Measurements from ENCODE around the gene TRIM8. TPM values are rescaled to one million over a fixed set of nuclear protein-coding genes. Genes with fewer than 3 reads are reported as not detected.

Gene TRIM8
- total RNA-seq, 1 donor from 2014 or later, result 31.4 TPM

DNA sequence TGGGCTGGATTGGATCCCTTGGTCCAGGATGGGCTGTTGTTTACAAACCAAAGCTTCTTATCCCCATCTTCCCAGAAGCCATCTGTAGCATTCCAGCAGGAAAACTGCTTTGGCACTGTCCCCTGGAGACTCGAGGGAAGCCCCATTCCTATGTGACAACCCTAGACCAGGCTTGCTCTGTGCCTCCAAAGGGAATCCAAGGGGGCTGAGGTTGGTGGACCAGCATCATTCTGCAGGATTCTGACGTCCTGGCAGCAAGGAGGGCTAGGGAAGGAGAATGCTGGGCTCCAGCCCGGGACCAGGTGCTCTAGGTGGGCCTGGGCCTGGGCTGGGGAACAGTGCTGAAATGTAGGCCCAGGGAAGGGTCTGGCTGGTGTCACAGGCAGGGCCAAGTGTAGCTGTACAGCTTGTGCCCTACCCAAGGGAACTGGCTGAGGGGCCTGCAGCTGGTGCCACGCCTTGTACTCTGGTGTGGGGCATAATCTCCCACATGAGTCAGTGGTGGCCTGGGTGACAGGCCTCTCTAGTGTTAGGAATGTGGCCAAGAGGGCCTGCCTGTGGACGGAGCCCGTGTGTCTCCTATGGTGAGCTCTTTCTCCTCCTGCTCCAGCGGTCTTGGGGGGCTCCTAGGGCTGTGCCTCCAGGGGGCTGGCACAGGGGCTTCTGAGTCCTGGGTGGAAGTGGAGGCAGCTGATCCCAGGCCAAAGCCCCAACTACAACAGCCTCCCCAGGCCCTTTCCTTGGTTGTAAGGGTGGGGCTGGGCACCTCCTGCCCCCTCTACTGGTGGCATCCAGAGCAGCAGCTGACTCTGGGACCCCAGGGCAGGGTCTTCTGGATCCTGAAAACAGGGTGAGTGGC lies 25.2 kb downstream of the TRIM8 start:
- no peak overlapping the region for H3K4me3 Mint-ChIP-seq
- Histone ChIP-seq H3K27ac (no peak overlapping the region), H3K79me2 (ENCODE audit: low read depth) (no peaks in the 10 kb centered on the region), H3K9me3 (ENCODE audit: low read depth) (no peaks in the 10 kb centered on the region), H3K27me3 (no peaks in the 10 kb centered on the region), H3K4me1 (peaks cover 30% of the 10 kb centered on the region), H2AFZ (replicated peaks) (no peak overlapping the region), H3K4me3 (no peak overlapping the region), H3F3A (ENCODE audit: low read depth) (peaks cover 36% of the 10 kb centered on the region), H3K9ac (no peak overlapping the region), H3K4me2 (no peak overlapping the region), H4K20me1 (ENCODE audit: low read depth) (peaks cover 21% of the 10 kb centered on the region), H3K36me3 (no peaks in the 10 kb centered on the region)
- H3K27me3 Mint-ChIP-seq (ENCODE audit: insufficient read depth, low read depth), result peaks cover 3% of the 10 kb centered on the region
- peaks cover 61% of the 10 kb centered on the region for H3K4me1 Mint-ChIP-seq
- H3K9me3 Mint-ChIP-seq, result no peaks in the 10 kb centered on the region
- peak; percentile 48 for DNase-seq (ENCODE audit: low spot score)
- no peaks in the 10 kb centered on the region for H3K36me3 Mint-ChIP-seq
- H3K27ac Mint-ChIP-seq, result no peak overlapping the region
- TF ChIP-seq, protein P1, sequence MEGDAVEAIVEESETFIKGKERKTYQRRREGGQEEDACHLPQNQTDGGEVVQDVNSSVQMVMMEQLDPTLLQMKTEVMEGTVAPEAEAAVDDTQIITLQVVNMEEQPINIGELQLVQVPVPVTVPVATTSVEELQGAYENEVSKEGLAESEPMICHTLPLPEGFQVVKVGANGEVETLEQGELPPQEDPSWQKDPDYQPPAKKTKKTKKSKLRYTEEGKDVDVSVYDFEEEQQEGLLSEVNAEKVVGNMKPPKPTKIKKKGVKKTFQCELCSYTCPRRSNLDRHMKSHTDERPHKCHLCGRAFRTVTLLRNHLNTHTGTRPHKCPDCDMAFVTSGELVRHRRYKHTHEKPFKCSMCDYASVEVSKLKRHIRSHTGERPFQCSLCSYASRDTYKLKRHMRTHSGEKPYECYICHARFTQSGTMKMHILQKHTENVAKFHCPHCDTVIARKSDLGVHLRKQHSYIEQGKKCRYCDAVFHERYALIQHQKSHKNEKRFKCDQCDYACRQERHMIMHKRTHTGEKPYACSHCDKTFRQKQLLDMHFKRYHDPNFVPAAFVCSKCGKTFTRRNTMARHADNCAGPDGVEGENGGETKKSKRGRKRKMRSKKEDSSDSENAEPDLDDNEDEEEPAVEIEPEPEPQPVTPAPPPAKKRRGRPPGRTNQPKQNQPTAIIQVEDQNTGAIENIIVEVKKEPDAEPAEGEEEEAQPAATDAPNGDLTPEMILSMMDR (IDR thresholded peaks at IDR 0.05), result peak; percentile 60
- TF ChIP-seq EZH2phosphoT487 (IDR thresholded peaks at IDR 0.05), result no peak

DNA sequence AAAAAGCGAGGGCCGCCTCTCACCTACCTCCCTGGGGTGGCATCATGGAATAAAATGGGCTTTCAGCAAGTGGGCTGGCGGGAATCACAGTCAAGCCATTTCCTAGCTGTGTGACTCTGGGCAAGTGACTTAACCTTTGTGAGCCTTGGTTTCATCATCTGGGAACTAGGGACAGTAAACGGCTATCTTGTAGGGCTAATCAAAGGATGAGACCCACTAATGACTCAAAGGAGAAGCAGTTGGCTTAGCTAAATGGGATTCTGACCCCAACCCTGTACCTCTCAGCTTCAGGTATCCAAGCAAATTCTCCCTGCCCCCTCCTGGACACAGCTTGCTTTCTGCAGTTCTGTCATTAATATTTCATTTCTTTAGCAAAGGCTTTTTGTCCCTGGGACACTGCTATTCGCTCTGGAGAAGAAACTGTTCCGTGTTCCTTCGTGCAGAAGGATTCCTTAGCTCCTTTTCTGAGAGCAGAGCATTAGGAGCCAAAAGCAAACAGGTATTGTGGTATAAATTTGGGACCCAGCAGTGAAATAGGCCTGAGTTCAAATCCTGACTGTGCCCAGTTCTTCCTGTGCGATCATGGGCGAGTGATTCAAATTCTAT lies 25.9 kb downstream of the TRIM8 start:
- Histone ChIP-seq H3K36me3 (no peaks in the 10 kb centered on the region), H3K4me3 (no peak overlapping the region), H3K4me2 (no peak overlapping the region), H3K27me3 (no peaks in the 10 kb centered on the region), H3K9me3 (ENCODE audit: low read depth) (no peaks in the 10 kb centered on the region), H3K4me1 (peaks cover 38% of the 10 kb centered on the region), H3F3A (ENCODE audit: low read depth) (peaks cover 43% of the 10 kb centered on the region), H3K9ac (no peak overlapping the region), H3K27ac (no peak overlapping the region), H3K79me2 (ENCODE audit: low read depth) (no peaks in the 10 kb centered on the region), H2AFZ (replicated peaks) (no peak overlapping the region), H4K20me1 (ENCODE audit: low read depth) (peaks cover 29% of the 10 kb centered on the region)
- TF ChIP-seq EZH2 (IDR thresholded peaks at IDR 0.05) (no peak), EZH2phosphoT487 (IDR thresholded peaks at IDR 0.05) (no peak)
- TF ChIP-seq, protein P1 (IDR thresholded peaks at IDR 0.05), result no peak
- Mint-ChIP-seq H3K36me3 (no peaks in the 10 kb centered on the region), H3K27ac (no peak overlapping the region), H3K27me3 (ENCODE audit: insufficient read depth, low read depth) (peaks cover 2% of the 10 kb centered on the region), H3K4me3 (no peak overlapping the region), H3K4me1 (peaks cover 67% of the 10 kb centered on the region), H3K9me3 (no peaks in the 10 kb centered on the region)
- DNase-seq (ENCODE audit: low spot score), result no peak

DNA sequence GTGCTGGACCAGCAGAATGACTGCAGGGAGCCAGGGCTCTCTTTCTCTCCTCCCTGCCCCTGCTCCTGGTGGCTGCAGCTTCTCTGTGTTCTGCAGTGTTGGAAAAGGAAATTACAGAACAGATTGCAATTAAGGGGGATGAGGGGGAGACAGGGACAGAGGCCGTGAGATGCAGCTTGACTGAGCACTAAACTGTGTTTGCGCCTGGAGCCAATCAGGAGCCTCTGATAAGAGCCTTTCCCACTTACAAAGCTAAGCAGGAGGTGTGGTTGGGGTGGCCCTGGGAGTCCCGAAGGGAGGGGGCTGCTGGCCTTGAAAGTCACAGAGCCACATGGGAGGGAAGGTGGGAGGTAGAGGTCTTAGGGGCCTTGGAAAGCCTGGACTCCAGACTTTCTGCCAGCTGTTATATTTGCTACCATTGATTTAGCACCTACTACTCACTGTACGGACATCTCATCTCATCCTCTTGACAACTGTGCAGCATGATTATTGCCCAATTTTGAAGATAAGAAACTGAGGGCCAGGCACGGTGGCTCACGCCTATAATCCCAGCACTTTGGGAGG lies 26.7 kb downstream of the TRIM8 start:
- no peaks in the 10 kb centered on the region for H3K36me3 Mint-ChIP-seq
- Histone ChIP-seq H3K27me3 (no peaks in the 10 kb centered on the region), H2AFZ (replicated peaks) (no peak overlapping the region), H3K4me2 (no peak overlapping the region), H3K79me2 (ENCODE audit: low read depth) (no peaks in the 10 kb centered on the region), H3K9me3 (ENCODE audit: low read depth) (no peaks in the 10 kb centered on the region), H3F3A (ENCODE audit: low read depth) (peaks cover 51% of the 10 kb centered on the region), H3K36me3 (no peaks in the 10 kb centered on the region), H3K4me1 (peaks cover 44% of the 10 kb centered on the region), H3K9ac (no peak overlapping the region), H3K27ac (no peak overlapping the region), H3K4me3 (no peak overlapping the region), H4K20me1 (ENCODE audit: low read depth) (peaks cover 35% of the 10 kb centered on the region)
- H3K27ac Mint-ChIP-seq, result peak overlapping the region; percentile 53
- no peak for DNase-seq (ENCODE audit: low spot score)
- TF ChIP-seq EZH2 (IDR thresholded peaks at IDR 0.05) (no peak), EZH2phosphoT487 (IDR thresholded peaks at IDR 0.05) (no peak)
- TF ChIP-seq, protein P1 (IDR thresholded peaks at IDR 0.05), result no peak
- H3K4me3 Mint-ChIP-seq, result peak overlapping the region; percentile 38
- H3K4me1 Mint-ChIP-seq, result peaks cover 74% of the 10 kb centered on the region
- H3K27me3 Mint-ChIP-seq (ENCODE audit: insufficient read depth, low read depth), result peaks cover 2% of the 10 kb centered on the region
- H3K9me3 Mint-ChIP-seq, result no peaks in the 10 kb centered on the region

Data from neural progenitor cell (in vitro differentiated cells).